ENCODE data around the gene AKIRIN1.
"Not testable (repeated sequence)": the region's sequence is repeated elsewhere in the genome, so short reads cannot be mapped to it uniquely, and the experiment has no call there.

The AKIRIN1 gene

GRCh38 chr1:39036678-39037077 lies 45.6 kb downstream of the AKIRIN1 start:
- DNase-seq (ENCODE audit: extremely low read depth in 1 of 2, low read depth in 1 of 2): no peak

GRCh38 chr1:39043513-39043912 lies 52.4 kb downstream of the AKIRIN1 start:
- DNase-seq (ENCODE audit: extremely low read depth in 1 of 2, low read depth in 1 of 2): no peak

- DNase-seq (ENCODE audit: extremely low read depth in 1 of 2, low read depth in 1 of 2): no peak
Measured at GRCh38 chr1:39044762-39045161, 53.7 kb downstream of the AKIRIN1 start.

- no peak for DNase-seq (ENCODE audit: extremely low read depth in 1 of 2, low read depth in 1 of 2)
Measured at GRCh38 chr1:39045231-39045630, 54.2 kb downstream of the AKIRIN1 start.

GRCh38 chr1:39046613-39047210 lies 55.6 kb downstream of the AKIRIN1 start:
- no peak for DNase-seq (ENCODE audit: extremely low read depth in 1 of 2, low read depth in 1 of 2)

GRCh38 chr1:39047374-39048229 lies 56.5 kb downstream of the AKIRIN1 start:
- DNase-seq (ENCODE audit: extremely low read depth in 1 of 2, low read depth in 1 of 2): no peak

- no peak for DNase-seq (ENCODE audit: extremely low read depth in 1 of 2, low read depth in 1 of 2)
Measured at GRCh38 chr1:39048745-39049370, 57.8 kb downstream of the AKIRIN1 start.

- DNase-seq (ENCODE audit: extremely low read depth in 1 of 2, low read depth in 1 of 2): no peak
Measured at GRCh38 chr1:39050001-39050400, 58.9 kb downstream of the AKIRIN1 start.

- not testable (repeated sequence) for DNase-seq (ENCODE audit: extremely low read depth in 1 of 2, low read depth in 1 of 2)
Measured at GRCh38 chr1:39051193-39051850, 60.2 kb downstream of the AKIRIN1 start.

GRCh38 chr1:39051956-39052355 lies 60.9 kb downstream of the AKIRIN1 start:
- no peak for DNase-seq (ENCODE audit: extremely low read depth in 1 of 2, low read depth in 1 of 2)

GRCh38 chr1:39055213-39055710 lies 64.2 kb downstream of the AKIRIN1 start:
- DNase-seq (ENCODE audit: extremely low read depth in 1 of 2, low read depth in 1 of 2): not testable (repeated sequence)
